DND-41 (cell line): ENCODE measurements around the gene NINJ1.

ENCODE experiments used
- CTCF ChIP-seq: IDR thresholded peaks from 2 replicates; pipeline ENCODE4 v1.5.1; 2012; ENCODE audit warnings: borderline replicate concordance, low read length, moderate library complexity, mild to moderate bottlenecking; ENCODE audit not compliant: poor library complexity, severe bottlenecking; ENCODE audit errors: extremely low read depth
- EZH2 ChIP-seq: IDR thresholded peaks from 3 replicates; pipeline ENCODE4 v1.6.1; 2012; ENCODE audit warnings: borderline replicate concordance, low read depth, mild to moderate bottlenecking, moderate library complexity, low read length, inconsistent platforms; ENCODE audit not compliant: severe bottlenecking

DNA sequence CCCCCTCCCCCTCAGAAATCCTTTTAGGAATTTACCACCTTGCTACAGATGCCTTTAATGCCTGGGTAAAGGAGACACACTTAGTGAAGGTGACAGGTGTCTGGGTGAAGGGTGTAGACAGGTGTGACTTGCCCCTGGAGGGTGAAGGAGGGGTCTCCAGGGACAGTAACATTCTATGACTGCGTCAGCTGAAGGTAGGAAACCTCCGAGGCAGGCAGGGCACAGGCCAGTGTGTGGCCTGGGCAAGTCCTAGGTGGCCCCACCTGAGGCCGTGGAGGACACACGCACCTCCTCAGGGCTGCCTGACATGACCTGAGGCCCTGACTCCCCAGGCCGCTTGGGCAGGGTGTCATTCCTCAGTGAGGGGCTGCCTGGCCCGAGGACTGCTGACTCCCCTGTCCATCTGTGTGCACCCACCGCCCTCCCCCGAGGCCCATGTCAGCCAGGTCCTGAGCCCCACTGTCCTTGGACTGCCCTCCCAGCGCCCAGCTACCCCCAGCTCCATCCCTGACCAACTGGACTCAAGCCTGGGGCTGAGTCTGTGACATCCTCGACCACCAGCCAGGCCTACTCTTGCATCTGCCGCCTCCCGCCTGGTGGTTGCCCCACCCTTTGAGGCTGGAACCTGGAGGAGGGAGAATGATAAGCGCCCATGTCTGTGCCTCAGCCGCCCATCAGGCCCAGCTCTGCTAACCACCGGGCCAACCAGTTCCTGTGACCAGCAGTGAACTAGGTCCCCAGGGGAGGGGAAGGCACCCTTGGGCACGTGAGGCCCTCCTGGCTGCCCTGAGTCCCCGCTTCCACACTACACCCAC is 19.7 kb downstream of the NINJ1 start:
- TF ChIP-seq CTCF (no peak), EZH2 (no peak)
